ENCODE measurements around the gene SPAG4. TPM values are rescaled to one million over a fixed set of nuclear protein-coding genes. Genes with fewer than 3 reads are reported as not detected.
A peak's percentile ranks its signal among the peaks of the same experiment; 100 is the strongest.

SPAG4 gene
- total RNA-seq, 2 donors from 2014 or later, result 17.9 to 22.1 TPM

DNA sequence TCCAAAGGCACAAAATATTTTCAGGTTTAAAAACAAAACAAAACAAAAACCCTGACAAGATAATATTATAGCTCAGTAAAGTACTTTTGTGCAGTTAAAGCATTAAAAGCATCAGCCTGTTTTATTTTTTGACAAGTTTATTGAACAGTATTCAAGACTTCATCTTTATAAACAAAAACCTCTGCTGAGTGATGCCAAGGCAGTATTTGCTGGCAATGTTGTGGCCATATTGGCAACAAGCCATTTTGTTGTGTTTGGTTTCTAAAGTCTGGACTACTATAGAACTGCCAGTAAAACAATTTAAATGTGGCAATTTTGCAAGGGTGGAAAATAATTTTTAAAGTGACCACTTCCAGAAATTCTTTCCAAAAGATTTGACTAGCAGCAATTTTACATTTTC is 33.2 kb downstream of the SPAG4 start:
- Histone ChIP-seq H3K27me3 (no peaks in the 10 kb centered on the region), H3K4me1 (peaks cover 5% of the 10 kb centered on the region), H3K36me3 (replicated peaks in 1 of 2; ENCODE audit: insufficient read depth in 1 of 2, low read depth in 2 of 2) (peaks cover 0 to 5% of the 10 kb centered on the region in 2 donors), H3K27ac (no peak overlapping the region), H3K4me3 (no peak overlapping the region), H3K9me3 (no peaks in the 10 kb centered on the region)
- no peak for ATAC-seq
- intact Hi-C loops (cut with DNase I), result no loop called here
- DNase-seq, result peak in 2 of 4 donors; percentile 32 to 36
- TF ChIP-seq POLR2A (IDR thresholded peaks at IDR 0.05), result no peak
- TF ChIP-seq CTCF (IDR thresholded peaks at IDR 0.05), result no peak

DNA sequence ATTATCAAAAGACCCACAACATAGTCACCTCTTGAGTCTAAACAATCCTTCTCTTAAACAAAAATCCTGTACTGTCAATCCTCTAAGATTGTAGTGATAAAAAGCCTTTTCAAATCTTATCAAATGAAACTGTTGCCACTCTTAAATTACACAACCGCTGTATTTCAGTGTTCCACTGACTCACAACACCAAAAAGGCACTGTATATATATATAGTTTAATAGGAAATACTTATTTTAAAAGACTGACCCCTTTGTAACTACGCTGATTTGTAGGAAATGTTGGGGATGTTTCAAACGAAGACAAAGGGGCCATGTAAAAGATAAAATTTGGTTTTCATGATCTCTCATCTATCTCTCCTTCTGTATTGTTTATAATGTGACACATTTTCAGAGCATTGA is 35.0 kb downstream of the SPAG4 start:
- Histone ChIP-seq H3K36me3 (replicated peaks in 1 of 2; ENCODE audit: insufficient read depth in 1 of 2, low read depth in 2 of 2) (peaks cover 0 to 14% of the 10 kb centered on the region in 2 donors), H3K27me3 (no peaks in the 10 kb centered on the region), H3K4me3 (no peak overlapping the region), H3K27ac (no peak overlapping the region), H3K9me3 (no peaks in the 10 kb centered on the region), H3K4me1 (peaks cover 5% of the 10 kb centered on the region)
- DNase-seq (no peak), ATAC-seq (no peak)
- intact Hi-C loops (cut with DNase I), result no loop called here
- TF ChIP-seq POLR2A (IDR thresholded peaks at IDR 0.05), result no peak
- TF ChIP-seq CTCF (IDR thresholded peaks at IDR 0.05), result no peak
- WGBS, 2 donors, result 61 to 72% methylated on average over 3 of the region's 3 CpGs

DNA sequence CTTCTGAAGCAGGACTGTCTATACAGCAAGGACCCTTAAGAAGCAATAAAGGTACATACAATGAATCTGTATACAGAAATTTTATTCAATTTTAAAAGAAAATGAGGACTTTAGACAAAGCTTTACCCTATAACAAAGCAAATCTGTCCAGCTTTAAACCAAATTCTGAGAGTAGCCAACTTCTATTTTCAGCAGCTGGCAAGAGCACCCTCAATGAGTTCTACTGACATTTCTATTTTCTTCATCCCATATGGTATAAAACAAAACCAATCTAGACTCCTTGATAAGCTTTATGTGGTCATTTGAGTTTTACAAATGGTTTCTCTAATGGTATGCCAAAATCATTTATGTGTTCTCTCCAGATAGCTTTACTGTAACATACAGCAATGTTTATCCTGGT is 36.3 kb downstream of the SPAG4 start:
- Histone ChIP-seq H3K4me1 (peaks cover 6% of the 10 kb centered on the region), H3K27ac (no peak overlapping the region), H3K4me3 (no peak overlapping the region), H3K27me3 (no peaks in the 10 kb centered on the region), H3K9me3 (no peaks in the 10 kb centered on the region), H3K36me3 (replicated peaks in 1 of 2; ENCODE audit: insufficient read depth in 1 of 2, low read depth in 2 of 2) (peaks cover 0 to 14% of the 10 kb centered on the region in 2 donors)
- intact Hi-C loops (cut with DNase I), result no loop called here
- no peak for DNase-seq
- ATAC-seq, result no peak
- no peak for TF ChIP-seq POLR2A (IDR thresholded peaks at IDR 0.05)
- TF ChIP-seq CTCF (IDR thresholded peaks at IDR 0.05), result no peak

DNA sequence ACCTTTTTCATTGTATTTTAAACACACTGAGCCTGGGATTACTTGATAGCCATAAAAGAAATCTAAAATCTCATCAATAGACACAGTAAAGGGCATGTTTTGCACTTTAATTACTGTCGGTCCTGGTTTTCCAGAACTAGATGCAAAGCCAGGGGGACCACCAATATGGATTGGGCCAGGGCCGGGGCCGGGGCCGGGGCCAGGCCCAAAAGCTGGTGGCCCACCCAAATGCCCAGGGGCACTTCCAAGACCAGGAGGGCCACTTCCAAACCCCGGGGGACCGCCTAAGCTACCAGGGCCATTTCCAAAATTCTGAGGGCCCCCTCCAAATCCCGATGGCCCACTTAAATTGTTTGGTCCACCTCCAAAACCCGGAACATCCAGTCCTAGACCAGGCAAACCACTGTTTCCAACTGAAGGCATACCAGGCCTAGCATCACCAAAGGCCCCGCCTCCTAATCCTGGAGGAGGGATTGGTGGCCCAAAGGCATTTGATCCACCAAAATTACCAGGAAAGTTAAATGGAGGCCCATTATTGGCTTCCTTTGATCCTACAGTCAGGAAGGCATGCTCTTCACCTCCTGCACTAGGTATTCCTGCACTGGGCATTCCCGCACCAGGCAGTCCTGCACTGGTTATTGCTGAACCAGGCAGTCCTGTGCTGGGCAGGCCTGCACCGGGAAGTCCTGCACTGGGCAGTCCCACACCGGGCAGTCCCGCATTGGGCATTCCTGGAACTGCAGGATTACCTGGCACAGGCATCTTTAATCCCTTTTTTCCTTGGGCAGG is 37.2 kb downstream of the SPAG4 start:
- H3K9me3 ChIP-seq, result no peaks in the 10 kb centered on the region
- ATAC-seq (no peak), DNase-seq (no peak)
- peaks cover 0 to 14% of the 10 kb centered on the region in 2 donors for H3K36me3 ChIP-seq (replicated peaks in 1 of 2; ENCODE audit: insufficient read depth in 1 of 2, low read depth in 2 of 2)
- H3K27ac ChIP-seq, result no peak overlapping the region
- no peak for TF ChIP-seq CTCF (IDR thresholded peaks at IDR 0.05)
- TF ChIP-seq POLR2A (IDR thresholded peaks at IDR 0.05), result no peak
- H3K27me3 ChIP-seq, result no peaks in the 10 kb centered on the region
- 95% methylated on average over 8 to 13 of the region's 13 CpGs for WGBS, 2 donors
- H3K4me1 ChIP-seq, result peaks cover 14% of the 10 kb centered on the region
- intact Hi-C loops (cut with DNase I), result no loop called here
- H3K4me3 ChIP-seq, result no peak overlapping the region

DNA sequence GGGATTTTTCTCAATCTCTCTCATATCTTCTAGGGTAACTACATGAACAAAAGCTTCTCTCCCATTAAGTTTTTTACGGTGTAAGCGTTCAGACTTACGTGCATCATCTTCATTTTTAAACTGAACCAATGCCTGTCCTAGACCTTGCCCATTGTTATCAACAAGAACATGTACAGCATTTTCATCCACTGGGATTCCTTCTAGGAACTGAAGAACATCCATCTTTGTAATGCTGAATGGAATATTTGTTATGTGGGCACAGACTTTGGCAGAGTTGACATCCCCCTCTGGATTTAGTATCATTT is 37.8 kb downstream of the SPAG4 start:
- intact Hi-C loops (cut with DNase I), result no loop called here
- no peak for ATAC-seq
- TF ChIP-seq CTCF (IDR thresholded peaks at IDR 0.05), result no peak
- TF ChIP-seq POLR2A (IDR thresholded peaks at IDR 0.05), result no peak
- H3K36me3 ChIP-seq (replicated peaks in 1 of 2; ENCODE audit: insufficient read depth in 1 of 2, low read depth in 2 of 2), result peaks cover 0 to 14% of the 10 kb centered on the region in 2 donors
- no peak overlapping the region for H3K4me3 ChIP-seq
- H3K9me3 ChIP-seq, result no peaks in the 10 kb centered on the region
- WGBS, 2 donors, result 99% methylated on average over 3 of the region's 3 CpGs
- H3K4me1 ChIP-seq, result peaks cover 18% of the 10 kb centered on the region
- no peak for DNase-seq
- no peak overlapping the region for H3K27ac ChIP-seq
- H3K27me3 ChIP-seq, result no peaks in the 10 kb centered on the region
